WTC11 (cell line): ENCODE measurements around the gene SORCS2. TPM values are rescaled to one million over a fixed set of nuclear protein-coding genes. Genes with fewer than 3 reads are reported as not detected.

Experiments used
- ATAC-seq: fragments of 200-7000 bp; cut with Tn5 transposase; 2 replicates; pipeline ENCODE4 v1.10.0; 2021; ENCODE audit warnings: mild to moderate bottlenecking, moderate library complexity
- CTCF ChIA-PET: fragments of 300-600 bp; sonication (Branson Sonifier 250); formaldehyde crosslinking; loops from one replicate; lab custom pipeline; 2021; ENCODE audit warnings: antibody characterized with exemption; lab: Charles Lee
- POLR2A ChIA-PET: fragments of 350-600 bp; sonication (Branson Sonifier 250); formaldehyde crosslinking; loops from one replicate; lab custom pipeline; 2021; ENCODE audit warnings: antibody characterized with exemption; lab: Charles Lee
- DNase-seq: peaks from one replicate; pipeline ENCODE4 v3.0.0; 2021; ENCODE audit warnings: low spot score
- H3K27ac Mint-ChIP-seq: 2 replicates; pipeline ENCODE4 v1.8.0; 2021; ENCODE audit warnings: mixed read lengths
- H3K27me3 Mint-ChIP-seq: 2 replicates; pipeline ENCODE4 v1.8.0; 2021; ENCODE audit warnings: low read depth, mild to moderate bottlenecking, moderate library complexity, mixed read lengths
- H3K36me3 Mint-ChIP-seq: 2 replicates; pipeline ENCODE4 v1.8.0; 2021; ENCODE audit warnings: mixed read lengths
- H3K4me1 Mint-ChIP-seq: 2 replicates; pipeline ENCODE4 v1.8.0; 2022; ENCODE audit warnings: mixed read lengths
- H3K4me3 Mint-ChIP-seq: 2 replicates; pipeline ENCODE4 v1.8.0; 2021; ENCODE audit warnings: mild to moderate bottlenecking, moderate library complexity, mixed read lengths
- H3K9me3 Mint-ChIP-seq: 2 replicates; pipeline ENCODE4 v1.8.0; 2021; ENCODE audit warnings: mixed read lengths
- ATF1 ChIP-seq: sonication (generic); formaldehyde crosslinking; IDR thresholded peaks from 2 replicates; pipeline ENCODE4 v1.8.1; 2023; ENCODE audit warnings: mild to moderate bottlenecking, moderate library complexity, missing genetic modification reagents
- CREB1 ChIP-seq: sonication (generic); formaldehyde crosslinking; IDR thresholded peaks from 2 replicates; pipeline ENCODE4 v1.8.0; 2023; ENCODE audit warnings: mild to moderate bottlenecking, missing genetic modification reagents
- EMX1 ChIP-seq: fragments of 250-450 bp; sonication (Bioruptor Pico); IDR thresholded peaks from 2 replicates; pipeline ENCODE4 v1.8.0; 2021; ENCODE audit warnings: mild to moderate bottlenecking
- ETV6 ChIP-seq: sonication (generic); formaldehyde crosslinking; IDR thresholded peaks from 2 replicates; pipeline ENCODE4 v1.8.1; 2022; ENCODE audit warnings: mild to moderate bottlenecking, missing genetic modification reagents
- HMGA2 ChIP-seq: fragments of 250-450 bp; sonication (Bioruptor Pico); IDR thresholded peaks from 2 replicates; pipeline ENCODE4 v1.4.0; 2021; ENCODE audit warnings: mild to moderate bottlenecking, moderate library complexity
- JUN ChIP-seq: sonication (generic); formaldehyde crosslinking; IDR thresholded peaks from 2 replicates; pipeline ENCODE4 v1.8.0; 2023; ENCODE audit warnings: mild to moderate bottlenecking, missing genetic modification reagents
- RORB ChIP-seq: fragments of 250-450 bp; sonication (Bioruptor Pico); IDR thresholded peaks from 2 replicates; pipeline ENCODE4 v1.9.0; 2021; ENCODE audit warnings: mild to moderate bottlenecking
- SOX15 ChIP-seq: fragments of 250-450 bp; sonication (Bioruptor Pico); IDR thresholded peaks from 2 replicates; pipeline ENCODE4 v1.9.0; 2021; ENCODE audit warnings: mild to moderate bottlenecking
- ZBTB21 ChIP-seq: sonication (generic); formaldehyde crosslinking; IDR thresholded peaks from 2 replicates; pipeline ENCODE4 v1.8.1; 2023; ENCODE audit warnings: mild to moderate bottlenecking, missing genetic modification reagents, borderline replicate concordance
- ZNF219 ChIP-seq: sonication (generic); formaldehyde crosslinking; IDR thresholded peaks from 2 replicates; pipeline ENCODE4 v1.8.0; 2023; ENCODE audit warnings: missing genetic modification reagents, mild to moderate bottlenecking, borderline replicate concordance
- ZNF317 ChIP-seq: sonication (generic); formaldehyde crosslinking; IDR thresholded peaks from 2 replicates; pipeline ENCODE4 v1.8.1; 2023; ENCODE audit warnings: low read depth, mild to moderate bottlenecking, moderate library complexity, missing genetic modification reagents, borderline replicate concordance
- ZNF396 ChIP-seq: fragments of 250-450 bp; sonication (Bioruptor Pico); IDR thresholded peaks from 2 replicates; pipeline ENCODE4 v1.8.0; 2021; ENCODE audit warnings: mild to moderate bottlenecking, moderate library complexity, borderline replicate concordance
- ZNF416 ChIP-seq: fragments of 250-450 bp; sonication (Bioruptor Pico); IDR thresholded peaks from 2 replicates; pipeline ENCODE4 v1.9.0; 2021; ENCODE audit warnings: mild to moderate bottlenecking, inconsistent platforms
- total RNA-seq: library from RNA; stranded (reverse); gene quantifications from 3 replicates; pipeline ENCODE4 v1.2.3, GENCODE V29; 2021
- TF ChIP-seq, protein P1 (sequence below): sonication (generic); formaldehyde crosslinking; IDR thresholded peaks from 2 replicates; pipeline ENCODE4 v1.8.0; 2022; ENCODE audit warnings: mild to moderate bottlenecking, missing genetic modification reagents
- TF ChIP-seq, protein P2 (sequence below): sonication (generic); formaldehyde crosslinking; IDR thresholded peaks from 2 replicates; pipeline ENCODE4 v1.8.1; 2022; ENCODE audit warnings: missing genetic modification reagents, borderline replicate concordance
- TF ChIP-seq, protein P3 (sequence below): sonication (generic); formaldehyde crosslinking; IDR thresholded peaks from 2 replicates; pipeline ENCODE4 v1.8.0; 2023; ENCODE audit warnings: missing genetic modification reagents
- TF ChIP-seq, protein P4 (sequence below): sonication (generic); formaldehyde crosslinking; IDR thresholded peaks from 2 replicates; pipeline ENCODE4 v1.8.1; 2023; ENCODE audit warnings: mild to moderate bottlenecking, missing genetic modification reagents, moderate library complexity
- TF ChIP-seq, protein P5 (sequence below): sonication (generic); formaldehyde crosslinking; IDR thresholded peaks from 2 replicates; pipeline ENCODE4 v1.8.1; 2022; ENCODE audit warnings: low read depth, mild to moderate bottlenecking, moderate library complexity, missing genetic modification reagents, borderline replicate concordance
- TF ChIP-seq, protein P6 (sequence below): sonication (generic); formaldehyde crosslinking; IDR thresholded peaks from 2 replicates; pipeline ENCODE4 v1.8.0; 2022; ENCODE audit warnings: mild to moderate bottlenecking, missing genetic modification reagents
- TF ChIP-seq, protein P7 (sequence below): sonication (generic); formaldehyde crosslinking; IDR thresholded peaks from 2 replicates; pipeline ENCODE4 v1.8.1; 2023; ENCODE audit warnings: mild to moderate bottlenecking, missing genetic modification reagents, moderate library complexity
- TF ChIP-seq, protein P8 (sequence below): sonication (generic); formaldehyde crosslinking; IDR thresholded peaks from 2 replicates; pipeline ENCODE4 v1.8.0; 2022; ENCODE audit warnings: mild to moderate bottlenecking, missing genetic modification reagents

SORCS2 gene
- total RNA-seq, 1 experiment from 2014 or later: 6.6 TPM

DNA sequence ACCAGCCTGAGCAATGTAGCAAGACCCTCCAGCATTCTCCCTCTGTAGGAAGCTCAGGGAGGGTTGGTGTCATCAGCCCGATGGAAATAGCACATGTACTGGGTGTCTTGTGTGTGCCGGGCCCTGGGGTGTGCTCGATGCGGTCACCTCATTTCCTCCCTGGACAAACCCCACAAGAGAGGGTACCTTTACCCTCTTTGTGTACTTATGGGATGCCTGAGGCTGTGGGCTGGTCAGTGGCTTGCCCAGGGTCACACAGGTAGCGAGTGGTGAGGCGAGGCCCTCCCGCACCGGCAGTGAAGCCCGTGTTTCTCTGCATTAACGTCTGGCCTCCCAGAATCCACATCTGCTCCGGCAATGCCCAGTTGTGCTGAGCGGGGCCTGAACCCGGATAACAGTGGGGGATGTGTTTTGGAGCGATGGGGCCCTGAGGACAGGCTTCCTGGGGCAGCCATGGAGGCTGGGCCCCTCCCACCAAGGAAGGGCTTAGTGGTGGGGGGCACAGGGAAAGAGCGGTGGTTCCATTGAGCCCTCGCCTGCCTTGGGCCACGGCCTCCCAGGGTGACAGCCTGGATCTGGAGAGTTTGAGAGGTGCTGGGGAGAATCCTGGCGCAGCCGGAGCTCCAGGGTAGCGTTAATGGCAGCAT lies 234.3 kb downstream of the SORCS2 start (continued):
- TF ChIP-seq, protein P1, sequence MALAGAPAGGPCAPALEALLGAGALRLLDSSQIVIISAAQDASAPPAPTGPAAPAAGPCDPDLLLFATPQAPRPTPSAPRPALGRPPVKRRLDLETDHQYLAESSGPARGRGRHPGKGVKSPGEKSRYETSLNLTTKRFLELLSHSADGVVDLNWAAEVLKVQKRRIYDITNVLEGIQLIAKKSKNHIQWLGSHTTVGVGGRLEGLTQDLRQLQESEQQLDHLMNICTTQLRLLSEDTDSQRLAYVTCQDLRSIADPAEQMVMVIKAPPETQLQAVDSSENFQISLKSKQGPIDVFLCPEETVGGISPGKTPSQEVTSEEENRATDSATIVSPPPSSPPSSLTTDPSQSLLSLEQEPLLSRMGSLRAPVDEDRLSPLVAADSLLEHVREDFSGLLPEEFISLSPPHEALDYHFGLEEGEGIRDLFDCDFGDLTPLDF (CRISPR knock-in tag): no peak
- TF ChIP-seq RORB (no peak), ZBTB21 (no peak), JUN (CRISPR knock-in tag) (no peak), ETV6 (no peak)
- TF ChIP-seq, protein P2, sequence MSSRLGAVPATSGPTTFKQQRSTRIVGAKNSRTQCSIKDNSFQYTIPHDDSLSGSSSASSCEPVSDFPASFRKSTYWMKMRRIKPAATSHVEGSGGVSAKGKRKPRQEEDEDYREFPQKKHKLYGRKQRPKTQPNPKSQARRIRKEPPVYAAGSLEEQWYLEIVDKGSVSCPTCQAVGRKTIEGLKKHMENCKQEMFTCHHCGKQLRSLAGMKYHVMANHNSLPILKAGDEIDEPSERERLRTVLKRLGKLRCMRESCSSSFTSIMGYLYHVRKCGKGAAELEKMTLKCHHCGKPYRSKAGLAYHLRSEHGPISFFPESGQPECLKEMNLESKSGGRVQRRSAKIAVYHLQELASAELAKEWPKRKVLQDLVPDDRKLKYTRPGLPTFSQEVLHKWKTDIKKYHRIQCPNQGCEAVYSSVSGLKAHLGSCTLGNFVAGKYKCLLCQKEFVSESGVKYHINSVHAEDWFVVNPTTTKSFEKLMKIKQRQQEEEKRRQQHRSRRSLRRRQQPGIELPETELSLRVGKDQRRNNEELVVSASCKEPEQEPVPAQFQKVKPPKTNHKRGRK (CRISPR knock-in tag): no peak
- TF ChIP-seq, protein P3, sequence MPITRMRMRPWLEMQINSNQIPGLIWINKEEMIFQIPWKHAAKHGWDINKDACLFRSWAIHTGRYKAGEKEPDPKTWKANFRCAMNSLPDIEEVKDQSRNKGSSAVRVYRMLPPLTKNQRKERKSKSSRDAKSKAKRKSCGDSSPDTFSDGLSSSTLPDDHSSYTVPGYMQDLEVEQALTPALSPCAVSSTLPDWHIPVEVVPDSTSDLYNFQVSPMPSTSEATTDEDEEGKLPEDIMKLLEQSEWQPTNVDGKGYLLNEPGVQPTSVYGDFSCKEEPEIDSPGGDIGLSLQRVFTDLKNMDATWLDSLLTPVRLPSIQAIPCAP (CRISPR knock-in tag): no peak

DNA sequence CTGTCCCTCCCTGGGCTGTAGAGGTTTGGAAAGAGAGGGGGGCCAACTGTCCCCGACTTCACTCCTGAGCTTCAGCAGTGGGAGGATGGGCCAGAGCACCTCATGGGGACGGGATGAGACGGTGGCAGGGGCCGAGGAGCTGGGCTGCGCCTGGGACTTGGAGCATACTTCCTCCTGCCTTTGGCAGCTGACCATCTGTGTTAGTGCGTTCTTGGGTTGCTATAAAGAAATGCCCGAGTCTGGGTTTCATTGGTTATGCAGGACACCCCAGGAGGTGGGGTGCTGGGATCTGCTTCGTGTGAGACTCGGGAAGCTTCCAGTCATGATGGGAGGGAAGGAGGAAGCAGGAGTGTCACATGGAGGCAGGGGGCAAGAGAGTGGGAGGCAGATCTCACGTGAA lies 235.0 kb downstream of the SORCS2 start:
- TF ChIP-seq, protein P4, sequence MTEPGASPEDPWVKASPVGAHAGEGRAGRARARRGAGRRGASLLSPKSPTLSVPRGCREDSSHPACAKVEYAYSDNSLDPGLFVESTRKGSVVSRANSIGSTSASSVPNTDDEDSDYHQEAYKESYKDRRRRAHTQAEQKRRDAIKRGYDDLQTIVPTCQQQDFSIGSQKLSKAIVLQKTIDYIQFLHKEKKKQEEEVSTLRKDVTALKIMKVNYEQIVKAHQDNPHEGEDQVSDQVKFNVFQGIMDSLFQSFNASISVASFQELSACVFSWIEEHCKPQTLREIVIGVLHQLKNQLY (CRISPR knock-in tag): no peak
- no peak for TF ChIP-seq ZNF317 (CRISPR knock-in tag)
- no peak for TF ChIP-seq CREB1 (CRISPR knock-in tag)
- TF ChIP-seq, protein P5, sequence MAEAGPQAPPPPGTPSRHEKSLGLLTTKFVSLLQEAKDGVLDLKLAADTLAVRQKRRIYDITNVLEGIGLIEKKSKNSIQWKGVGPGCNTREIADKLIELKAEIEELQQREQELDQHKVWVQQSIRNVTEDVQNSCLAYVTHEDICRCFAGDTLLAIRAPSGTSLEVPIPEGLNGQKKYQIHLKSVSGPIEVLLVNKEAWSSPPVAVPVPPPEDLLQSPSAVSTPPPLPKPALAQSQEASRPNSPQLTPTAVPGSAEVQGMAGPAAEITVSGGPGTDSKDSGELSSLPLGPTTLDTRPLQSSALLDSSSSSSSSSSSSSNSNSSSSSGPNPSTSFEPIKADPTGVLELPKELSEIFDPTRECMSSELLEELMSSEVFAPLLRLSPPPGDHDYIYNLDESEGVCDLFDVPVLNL: no peak
- no peak overlapping the region for H3K4me3 Mint-ChIP-seq
- no peaks in the 10 kb centered on the region for H3K36me3 Mint-ChIP-seq
- no peak overlapping the region for H3K27ac Mint-ChIP-seq
- ATAC-seq: no peak
- H3K4me1 Mint-ChIP-seq: peaks cover 37% of the 10 kb centered on the region
- ChIA-PET CTCF (interaction anchor here (1.4 kb wide), 1 partner anchor 189 kb away, joined by 3 read pairs; no protein-coding TSS in a partner anchor), POLR2A (no interaction called here)
- H3K9me3 Mint-ChIP-seq: no peaks in the 10 kb centered on the region
- peak; percentile 9 for DNase-seq
- H3K27me3 Mint-ChIP-seq: peaks cover 2% of the 10 kb centered on the region; the same call in 1 of the 2 replicates

DNA sequence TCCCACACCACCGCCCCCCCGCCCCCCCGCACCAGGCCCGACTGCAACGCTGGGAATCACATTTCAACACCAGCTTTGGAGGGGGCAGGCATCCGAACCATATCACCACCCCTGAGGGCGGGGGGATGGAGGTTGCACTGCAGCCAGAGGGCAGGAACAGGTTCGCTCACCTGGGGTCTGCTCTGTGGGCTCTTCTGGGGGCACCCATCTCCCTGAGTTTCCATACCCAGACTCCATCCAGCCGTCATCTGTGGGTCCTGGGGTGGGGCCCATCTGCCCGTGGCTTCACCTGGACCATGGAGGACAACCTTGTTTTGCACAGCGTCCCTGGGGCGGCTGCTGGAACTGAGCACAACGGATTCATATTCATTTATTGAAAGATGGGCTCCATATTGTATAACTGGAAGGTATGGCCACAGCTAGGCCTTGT lies 235.5 kb downstream of the SORCS2 start:
- ChIA-PET POLR2A (no interaction called here), CTCF (interaction anchor here (1.4 kb wide), 1 partner anchor 189 kb away, joined by 3 read pairs; no protein-coding TSS in a partner anchor)
- H3K9me3 Mint-ChIP-seq: no peaks in the 10 kb centered on the region
- ATAC-seq (no peak), DNase-seq (peak; percentile 8)
- no peaks in the 10 kb centered on the region for H3K36me3 Mint-ChIP-seq
- H3K27me3 Mint-ChIP-seq: peaks cover 2% of the 10 kb centered on the region; the same call in 1 of the 2 replicates
- no peak overlapping the region for H3K27ac Mint-ChIP-seq
- H3K4me3 Mint-ChIP-seq: no peak overlapping the region
- H3K4me1 Mint-ChIP-seq: peaks cover 37% of the 10 kb centered on the region
- no peak for TF ChIP-seq EMX1 (CRISPR knock-in tag)
- TF ChIP-seq, protein P3 (CRISPR knock-in tag): no peak
- no peak for TF ChIP-seq ZNF219
- no peak for TF ChIP-seq HMGA2 (CRISPR knock-in tag)
- no peak for TF ChIP-seq ATF1
- TF ChIP-seq ZNF416 (CRISPR knock-in tag): no peak
- TF ChIP-seq, protein P6, sequence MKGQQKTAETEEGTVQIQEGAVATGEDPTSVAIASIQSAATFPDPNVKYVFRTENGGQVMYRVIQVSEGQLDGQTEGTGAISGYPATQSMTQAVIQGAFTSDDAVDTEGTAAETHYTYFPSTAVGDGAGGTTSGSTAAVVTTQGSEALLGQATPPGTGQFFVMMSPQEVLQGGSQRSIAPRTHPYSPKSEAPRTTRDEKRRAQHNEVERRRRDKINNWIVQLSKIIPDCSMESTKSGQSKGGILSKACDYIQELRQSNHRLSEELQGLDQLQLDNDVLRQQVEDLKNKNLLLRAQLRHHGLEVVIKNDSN (CRISPR knock-in tag): no peak
- no peak for TF ChIP-seq ZNF396 (CRISPR knock-in tag)
- TF ChIP-seq SOX15 (CRISPR knock-in tag): no peak
- TF ChIP-seq, protein P7, sequence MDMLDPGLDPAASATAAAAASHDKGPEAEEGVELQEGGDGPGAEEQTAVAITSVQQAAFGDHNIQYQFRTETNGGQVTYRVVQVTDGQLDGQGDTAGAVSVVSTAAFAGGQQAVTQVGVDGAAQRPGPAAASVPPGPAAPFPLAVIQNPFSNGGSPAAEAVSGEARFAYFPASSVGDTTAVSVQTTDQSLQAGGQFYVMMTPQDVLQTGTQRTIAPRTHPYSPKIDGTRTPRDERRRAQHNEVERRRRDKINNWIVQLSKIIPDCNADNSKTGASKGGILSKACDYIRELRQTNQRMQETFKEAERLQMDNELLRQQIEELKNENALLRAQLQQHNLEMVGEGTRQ (CRISPR knock-in tag): no peak
- TF ChIP-seq, protein P8, sequence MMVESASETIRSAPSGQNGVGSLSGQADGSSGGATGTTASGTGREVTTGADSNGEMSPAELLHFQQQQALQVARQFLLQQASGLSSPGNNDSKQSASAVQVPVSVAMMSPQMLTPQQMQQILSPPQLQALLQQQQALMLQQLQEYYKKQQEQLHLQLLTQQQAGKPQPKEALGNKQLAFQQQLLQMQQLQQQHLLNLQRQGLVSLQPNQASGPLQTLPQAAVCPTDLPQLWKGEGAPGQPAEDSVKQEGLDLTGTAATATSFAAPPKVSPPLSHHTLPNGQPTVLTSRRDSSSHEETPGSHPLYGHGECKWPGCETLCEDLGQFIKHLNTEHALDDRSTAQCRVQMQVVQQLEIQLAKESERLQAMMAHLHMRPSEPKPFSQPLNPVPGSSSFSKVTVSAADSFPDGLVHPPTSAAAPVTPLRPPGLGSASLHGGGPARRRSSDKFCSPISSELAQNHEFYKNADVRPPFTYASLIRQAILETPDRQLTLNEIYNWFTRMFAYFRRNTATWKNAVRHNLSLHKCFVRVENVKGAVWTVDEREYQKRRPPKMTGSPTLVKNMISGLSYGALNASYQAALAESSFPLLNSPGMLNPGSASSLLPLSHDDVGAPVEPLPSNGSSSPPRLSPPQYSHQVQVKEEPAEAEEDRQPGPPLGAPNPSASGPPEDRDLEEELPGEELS (CRISPR knock-in tag): no peak
